Stimulated activated CD8-positive, alpha-beta memory T cell treated with anti-CD3 and anti-CD28 coated beads, Interleukin-7, amount 100 ng/mL, for 24 hours (primary cell): ENCODE measurements around the gene IL17REL.
A peak's percentile ranks its signal among the peaks of the same experiment; 100 is the strongest.

Experiments used
- DNase-seq: peaks from one replicate; pipeline ENCODE4 v3.0.0-alpha.2; 2020; ENCODE audit warnings: low read depth

Gene IL17REL

DNA sequence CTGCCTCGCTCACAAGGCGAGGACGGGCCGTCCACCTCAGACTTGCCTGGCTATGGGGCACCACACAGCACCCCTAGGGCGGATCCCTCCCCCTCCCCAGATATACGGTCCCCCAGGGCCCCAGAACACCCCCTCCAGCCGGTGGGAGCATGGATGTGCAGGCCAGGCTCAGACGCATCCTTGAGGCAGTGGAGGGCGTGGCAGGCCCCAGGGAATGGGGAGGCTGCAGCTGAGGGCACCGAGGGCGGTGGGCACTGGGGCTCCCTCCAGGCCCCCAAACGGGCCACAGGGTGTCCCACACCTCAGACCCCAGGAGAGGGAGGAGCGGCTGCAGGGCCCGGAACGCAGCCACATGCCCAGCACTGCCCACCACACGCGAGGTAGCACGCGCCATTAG, 33.5 kb upstream of the IL17REL start:
- DNase-seq: no peak

DNA sequence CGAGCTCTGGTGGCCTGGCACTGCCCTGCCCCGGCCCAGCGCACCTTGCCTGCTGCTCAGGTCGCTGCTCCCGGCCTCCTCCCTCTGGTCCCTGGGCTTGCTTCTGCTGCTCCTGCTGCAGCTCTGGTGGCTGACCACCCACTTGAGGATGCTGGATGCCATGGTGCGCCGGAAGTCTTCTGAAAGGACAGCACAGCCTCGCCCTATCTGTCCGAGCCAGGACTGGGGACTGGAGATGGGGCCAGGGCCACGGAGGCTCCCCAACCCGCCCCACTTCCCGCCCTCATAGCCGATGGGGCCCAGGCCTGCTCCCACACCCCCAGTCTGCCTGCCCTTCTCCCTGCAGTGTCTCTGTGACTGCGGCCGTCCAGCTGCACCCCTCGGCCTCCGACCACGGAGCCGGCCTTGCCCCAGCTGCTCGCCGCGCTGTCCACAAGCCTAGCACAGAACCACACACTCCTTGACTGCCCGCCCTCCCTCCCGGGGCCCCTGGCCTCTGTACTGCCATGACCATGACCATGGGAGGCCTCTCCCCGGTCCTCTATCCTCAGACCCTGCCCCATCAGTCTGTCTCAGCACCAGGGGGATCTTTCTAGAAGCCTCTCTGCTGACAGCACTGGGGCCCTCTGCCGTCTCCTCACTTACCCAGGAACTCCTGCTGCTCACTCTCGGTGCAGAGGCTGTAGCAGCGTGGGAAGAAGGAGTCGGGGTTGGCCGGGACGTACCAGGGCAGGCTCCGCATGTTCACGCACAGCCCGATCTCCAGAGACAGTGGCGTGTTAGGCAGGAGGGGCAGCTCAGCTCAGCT, 32.9 kb upstream of the IL17REL start:
- no peak for DNase-seq

DNA sequence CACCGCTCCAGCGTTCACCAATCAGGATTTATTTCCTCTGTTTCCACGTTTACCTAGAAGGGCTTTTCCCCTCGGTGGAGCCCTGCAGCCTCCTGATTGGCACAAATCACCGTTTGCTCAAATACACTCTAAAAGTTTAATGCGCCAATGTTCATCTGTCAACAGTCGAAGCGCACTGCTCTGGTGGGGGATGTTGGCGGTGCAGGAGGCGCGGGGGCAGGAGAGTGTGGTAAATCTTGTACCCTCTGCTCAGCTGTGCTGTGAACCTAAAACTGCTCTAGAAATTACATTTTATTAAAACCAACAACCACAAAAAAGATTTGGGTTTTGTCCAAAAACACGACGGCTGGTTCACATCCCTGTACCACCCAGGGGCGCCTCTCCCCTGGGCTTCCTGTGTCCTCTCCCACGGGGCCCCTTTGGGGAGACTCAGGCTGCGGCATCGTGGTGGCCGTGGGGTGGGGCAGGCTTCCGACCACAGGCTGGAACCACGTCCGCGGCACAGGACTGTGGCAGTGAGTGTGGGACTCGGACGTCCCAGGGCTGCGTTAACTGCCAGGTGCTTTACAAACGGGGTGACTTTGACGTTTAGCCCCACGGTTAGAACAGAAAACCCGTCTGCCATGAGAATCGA, 32.0 kb upstream of the IL17REL start:
- DNase-seq: no peak

DNA sequence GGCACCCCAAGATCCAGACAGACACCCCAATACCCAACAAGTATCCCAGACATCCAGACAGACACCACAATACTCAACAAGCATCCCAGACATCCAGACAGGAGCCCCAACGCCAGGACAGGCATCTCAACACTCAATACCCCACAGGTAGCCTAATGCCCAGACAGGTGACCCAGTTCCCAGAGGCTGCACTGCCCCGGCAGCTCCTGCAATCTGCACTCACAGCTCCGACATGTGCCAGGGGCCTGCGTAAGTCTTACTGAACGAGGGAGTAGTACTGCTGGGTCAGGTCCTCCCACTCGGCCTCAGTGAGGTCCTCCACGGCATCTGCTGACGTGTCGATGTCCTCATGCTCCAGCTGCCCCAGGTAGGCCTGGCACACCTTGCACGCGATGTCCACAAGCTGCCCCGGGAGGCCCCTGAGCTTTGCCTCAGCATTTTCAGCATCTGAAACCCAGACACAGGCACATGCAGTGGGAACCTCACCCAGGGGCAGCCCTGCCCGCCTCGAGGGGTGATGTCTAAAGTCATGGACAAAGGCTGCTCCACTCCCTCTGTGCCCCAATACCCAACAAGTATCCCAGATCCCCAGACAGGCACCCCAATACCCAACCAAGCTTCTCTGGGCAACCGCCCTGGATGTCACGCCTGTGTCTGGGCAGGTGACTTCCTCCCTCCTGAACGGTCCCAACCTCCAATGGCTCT, 28.9 kb upstream of the IL17REL start:
- no peak for DNase-seq

DNA sequence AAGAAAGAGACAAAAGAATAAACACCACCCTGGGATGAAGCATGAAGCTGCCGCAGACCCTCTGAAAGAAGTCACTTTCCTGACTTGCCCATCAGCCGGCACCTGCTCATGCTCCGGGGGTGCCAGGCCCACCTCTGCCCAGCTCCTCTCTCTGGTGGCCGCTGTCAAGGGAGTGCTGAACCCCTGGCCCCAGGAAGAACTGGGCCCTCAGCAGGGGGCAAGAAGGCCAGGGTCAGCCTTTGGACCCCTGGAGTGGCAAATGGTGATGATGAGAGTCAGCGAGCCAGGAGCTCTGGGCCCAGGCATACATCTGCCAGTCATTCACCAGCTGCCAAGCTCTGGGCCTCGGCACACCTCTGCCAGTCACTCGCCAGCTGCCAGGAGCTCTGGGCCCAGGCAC, 28.2 kb upstream of the IL17REL start:
- DNase-seq: no peak

DNA sequence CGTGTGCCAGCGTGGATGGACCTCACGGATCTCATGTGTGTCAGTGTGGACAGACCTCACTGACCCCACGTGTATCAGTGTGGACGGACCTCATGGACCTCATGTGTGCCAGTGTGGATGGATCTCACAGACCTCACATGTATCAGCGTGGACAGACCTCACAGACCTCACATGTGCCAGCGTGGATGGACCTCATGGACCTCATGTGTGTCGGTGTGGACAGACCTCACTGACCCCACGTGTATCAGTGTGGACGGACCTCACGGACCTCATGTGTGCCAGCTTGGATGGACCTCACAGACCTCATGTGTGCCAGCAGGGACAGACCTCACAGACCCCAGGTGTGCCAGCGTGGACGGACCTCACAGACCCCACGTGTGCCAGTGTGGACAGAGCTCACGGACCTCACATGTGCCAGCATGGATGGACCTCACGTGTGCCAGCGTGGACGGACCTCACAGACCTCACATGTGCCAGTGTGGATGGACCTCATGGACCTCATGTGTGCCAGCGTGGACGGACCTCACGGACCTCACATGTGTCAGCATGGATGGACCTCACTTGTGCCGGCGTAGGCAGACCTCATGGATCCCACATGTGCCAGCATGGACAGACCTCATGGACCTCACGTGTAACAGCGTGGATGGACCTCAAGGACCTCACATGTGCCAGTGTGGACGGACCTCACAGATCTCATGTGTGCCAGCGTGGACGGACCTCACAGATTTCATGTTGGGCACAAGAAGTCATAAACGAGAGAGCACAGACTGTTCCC, 27.3 kb upstream of the IL17REL start:
- DNase-seq: no peak

DNA sequence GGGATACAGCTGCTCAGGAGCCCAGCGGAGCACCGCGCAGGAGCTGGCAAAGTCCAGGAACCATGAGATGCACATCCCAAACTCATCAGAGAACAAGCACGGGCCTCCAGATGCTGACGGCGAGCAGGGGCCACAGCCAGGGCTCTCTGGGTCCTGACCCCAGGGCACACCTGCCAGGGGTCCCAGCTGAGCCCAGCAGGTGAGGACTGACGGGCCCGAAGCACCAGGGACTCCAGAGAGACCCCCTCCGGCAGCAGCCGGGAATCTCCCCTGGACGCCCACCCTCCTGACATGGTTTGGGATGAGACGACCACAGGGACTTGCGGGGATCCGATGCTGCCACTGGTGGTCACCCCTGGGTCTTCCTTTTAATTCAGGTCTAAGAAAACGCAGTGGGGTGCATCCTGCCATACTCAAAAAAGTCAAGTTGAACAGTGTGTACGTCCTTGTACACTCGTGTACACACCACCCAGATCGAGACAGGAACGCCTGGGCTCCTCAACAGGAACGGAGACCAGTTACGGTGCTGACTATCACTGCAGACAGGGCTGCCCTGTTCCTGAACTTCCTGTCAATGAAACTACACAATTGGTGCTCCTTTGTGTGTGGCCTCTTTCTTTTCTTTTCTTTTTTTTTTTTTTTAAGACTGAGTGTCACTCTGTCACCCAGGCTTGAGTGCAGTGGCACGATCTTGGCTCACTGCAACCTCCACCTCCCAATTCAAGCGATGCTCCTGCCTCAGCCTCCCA, 23.6 kb upstream of the IL17REL start:
- DNase-seq: no peak

DNA sequence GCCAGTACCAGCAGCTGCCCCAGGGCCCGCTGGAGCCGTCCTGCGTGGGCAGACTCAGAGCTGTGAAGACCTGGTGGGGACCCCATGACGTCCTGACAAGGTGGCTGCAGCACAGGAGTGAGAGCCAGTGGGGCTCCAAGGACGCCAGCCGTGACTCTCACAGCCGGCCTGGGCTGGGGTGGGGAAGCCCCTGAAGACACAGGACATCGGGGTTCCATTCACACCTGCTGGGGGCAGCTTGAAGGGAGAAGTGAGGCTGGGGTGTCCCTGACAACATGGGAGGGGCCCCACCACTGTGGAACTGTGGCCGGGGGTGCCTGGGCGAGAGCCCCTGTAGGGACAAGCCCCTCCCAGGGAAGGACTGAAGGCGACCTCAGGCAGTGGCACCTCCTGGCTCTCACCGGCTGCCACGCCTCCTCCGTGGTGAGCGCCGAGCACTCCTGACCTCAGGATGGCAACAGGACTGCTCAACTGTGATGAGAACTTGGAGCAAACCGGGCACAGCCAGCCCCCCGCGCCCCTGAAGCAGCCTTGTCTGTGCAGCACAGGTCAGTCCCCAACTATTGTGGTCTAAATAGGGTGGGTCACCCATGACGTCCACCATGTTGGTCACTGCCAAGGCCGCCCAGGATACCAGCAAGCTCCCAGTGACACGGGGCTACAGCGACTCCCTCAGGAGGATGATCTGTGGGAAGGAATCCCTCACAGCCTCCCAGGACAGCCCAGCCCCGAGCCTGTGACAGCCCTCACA, 22.7 kb upstream of the IL17REL start:
- DNase-seq: no peak

DNA sequence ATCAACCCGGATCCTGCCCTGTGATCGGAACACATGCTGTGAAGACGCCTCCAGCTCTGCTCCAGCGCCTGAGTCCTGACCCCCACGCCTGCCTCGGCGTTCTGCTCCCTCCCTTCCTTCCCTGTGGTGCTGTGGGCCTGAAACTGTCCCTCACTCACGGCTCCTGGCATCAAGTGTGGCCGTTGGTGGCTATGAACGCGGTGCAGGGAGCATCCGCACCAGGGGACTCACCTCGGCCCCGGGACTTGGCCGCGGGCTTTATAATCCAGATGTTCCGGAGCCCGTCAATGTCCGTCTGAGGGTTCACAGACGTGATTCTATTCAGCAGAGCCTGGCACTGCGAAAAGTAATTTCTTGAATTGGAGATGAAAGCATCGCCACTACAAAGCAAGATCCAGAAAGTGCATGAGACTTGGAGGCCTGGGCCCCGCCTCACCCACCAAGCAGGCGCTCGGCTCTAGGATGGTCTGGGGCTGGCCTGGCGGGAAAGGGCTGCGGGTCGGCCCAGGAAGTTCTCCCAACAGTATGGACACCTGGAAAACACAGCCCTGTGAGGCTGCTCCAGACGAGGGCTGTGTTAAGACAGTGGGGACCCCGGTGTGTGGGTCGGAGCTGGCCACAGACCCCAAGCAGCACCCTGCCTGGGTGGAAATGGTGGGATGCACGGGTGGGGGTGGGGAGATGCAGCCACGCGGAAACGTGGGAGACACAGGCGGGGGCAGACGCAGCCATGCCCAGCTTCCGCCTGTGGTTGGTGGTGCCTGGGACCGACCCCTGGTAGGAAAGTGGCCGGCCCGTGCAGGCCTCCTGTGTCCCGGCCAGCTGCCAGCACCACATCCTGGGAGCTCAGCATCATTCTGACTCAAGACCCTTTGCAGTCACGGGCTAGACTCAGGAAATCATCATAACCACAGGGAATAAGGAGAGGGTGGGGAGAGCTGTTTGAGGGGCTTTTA, 21.8 kb upstream of the IL17REL start:
- DNase-seq: no peak

DNA sequence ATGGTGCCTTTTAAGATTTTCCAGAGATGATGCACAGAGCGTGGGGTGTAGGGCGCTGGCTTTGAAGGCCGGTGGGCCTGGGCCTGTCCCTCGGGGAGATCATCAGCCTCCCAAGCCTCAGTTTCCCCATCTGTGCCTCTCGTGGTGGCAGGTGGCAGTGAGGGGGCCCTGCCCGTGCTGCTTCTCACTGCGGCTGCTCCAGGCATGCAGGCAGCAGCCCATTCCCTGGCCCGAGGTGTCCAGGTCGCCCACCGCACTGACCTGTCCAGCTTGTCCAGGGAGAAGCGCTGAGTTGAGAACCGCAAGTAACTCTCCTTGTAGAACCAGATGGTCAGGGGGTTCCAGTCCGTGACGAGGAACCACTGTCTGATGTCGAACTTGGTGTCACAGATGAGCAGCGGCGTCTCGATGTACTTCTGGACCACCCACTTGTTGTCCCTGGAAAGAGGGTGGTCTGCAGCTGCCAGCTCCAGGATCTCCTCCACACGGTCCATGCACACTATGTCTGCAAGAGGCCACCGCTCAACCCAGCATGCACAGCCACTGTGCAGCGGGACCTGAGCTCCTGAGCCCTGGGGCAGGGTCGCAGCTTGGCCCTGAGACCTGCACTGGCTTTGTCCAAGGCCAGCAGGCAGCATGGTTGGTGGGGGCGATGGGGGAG, 20.5 kb upstream of the IL17REL start:
- no peak for DNase-seq

DNA sequence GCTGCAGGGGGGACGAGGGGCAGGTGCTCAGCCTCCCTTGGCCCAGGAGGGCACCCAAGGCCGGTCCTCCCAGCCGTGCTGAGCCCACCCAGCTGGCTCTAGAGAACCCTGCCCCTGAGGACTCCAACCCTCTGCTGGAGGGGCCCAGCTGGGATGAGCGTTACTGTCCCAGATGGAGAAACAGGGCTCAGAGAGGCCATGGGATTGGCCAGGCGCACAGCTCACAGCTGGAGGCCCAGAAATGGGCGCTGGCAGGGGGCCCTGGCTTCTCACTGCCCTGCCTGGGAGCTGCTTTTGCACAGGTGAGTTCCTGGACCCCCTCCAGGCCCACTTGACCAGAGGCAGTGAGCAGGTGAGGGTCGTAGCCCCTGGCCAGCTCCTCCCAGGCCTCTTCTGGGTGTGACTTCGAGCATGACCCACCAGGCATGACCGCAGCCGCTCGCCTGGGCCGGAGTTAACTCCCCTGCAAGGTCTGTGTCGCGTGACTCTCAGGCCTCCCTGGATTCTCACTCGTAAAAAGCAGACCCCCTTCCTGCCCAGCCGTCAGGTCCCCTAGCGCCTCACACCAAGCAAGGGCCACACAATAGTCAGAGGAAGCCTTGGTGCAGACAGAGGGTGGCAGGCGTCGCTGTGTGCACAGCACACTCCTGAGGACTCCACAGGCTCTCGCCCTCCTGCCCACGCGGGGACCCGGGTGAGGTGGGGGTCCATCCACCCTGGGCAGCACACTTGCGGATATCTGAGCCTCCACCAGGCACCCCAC, 19.7 kb upstream of the IL17REL start:
- DNase-seq: no peak

DNA sequence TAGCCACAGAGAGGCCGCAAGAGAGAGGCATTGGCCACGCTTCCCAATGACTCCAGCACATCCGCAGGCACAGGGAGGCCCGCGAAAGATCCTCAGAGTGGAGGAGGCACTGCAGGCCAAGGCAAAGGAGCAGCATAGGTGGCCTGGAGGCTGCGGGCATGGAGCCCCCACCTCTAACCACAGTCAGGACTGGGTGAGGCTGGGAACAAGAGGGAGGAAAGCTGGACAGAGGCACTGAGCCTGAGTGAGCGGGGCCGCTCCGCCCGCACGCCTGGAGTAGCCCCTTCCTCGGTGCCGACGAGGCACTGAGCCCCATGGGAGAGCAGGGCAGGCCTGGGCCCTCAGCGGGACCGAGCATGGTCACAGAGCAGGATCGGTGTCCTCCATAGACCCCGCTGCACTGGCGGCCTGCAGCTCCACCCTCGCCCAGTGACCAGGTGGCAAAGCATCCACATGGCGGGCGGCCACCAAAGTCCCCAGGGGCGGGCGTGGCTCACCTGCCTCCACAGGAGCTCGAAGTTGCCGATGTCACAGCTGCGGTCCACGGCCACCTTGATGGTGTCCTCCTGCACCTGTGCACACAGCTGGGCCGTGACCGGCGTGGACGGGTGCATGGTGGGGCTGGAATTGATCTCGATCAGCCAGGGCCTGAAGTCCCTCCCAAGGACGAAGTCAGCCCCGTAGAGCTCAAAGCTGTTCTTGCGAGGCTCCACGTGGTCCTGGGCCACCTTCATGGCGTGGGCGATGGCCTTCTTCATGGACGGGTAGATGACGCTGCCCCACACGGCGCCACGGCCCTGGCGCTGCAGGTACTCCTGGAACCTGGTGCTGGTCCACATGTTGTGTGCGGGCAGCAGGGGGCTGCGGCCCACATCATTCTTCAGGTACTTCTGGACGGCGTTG, 18.9 kb upstream of the IL17REL start:
- DNase-seq: no peak

DNA sequence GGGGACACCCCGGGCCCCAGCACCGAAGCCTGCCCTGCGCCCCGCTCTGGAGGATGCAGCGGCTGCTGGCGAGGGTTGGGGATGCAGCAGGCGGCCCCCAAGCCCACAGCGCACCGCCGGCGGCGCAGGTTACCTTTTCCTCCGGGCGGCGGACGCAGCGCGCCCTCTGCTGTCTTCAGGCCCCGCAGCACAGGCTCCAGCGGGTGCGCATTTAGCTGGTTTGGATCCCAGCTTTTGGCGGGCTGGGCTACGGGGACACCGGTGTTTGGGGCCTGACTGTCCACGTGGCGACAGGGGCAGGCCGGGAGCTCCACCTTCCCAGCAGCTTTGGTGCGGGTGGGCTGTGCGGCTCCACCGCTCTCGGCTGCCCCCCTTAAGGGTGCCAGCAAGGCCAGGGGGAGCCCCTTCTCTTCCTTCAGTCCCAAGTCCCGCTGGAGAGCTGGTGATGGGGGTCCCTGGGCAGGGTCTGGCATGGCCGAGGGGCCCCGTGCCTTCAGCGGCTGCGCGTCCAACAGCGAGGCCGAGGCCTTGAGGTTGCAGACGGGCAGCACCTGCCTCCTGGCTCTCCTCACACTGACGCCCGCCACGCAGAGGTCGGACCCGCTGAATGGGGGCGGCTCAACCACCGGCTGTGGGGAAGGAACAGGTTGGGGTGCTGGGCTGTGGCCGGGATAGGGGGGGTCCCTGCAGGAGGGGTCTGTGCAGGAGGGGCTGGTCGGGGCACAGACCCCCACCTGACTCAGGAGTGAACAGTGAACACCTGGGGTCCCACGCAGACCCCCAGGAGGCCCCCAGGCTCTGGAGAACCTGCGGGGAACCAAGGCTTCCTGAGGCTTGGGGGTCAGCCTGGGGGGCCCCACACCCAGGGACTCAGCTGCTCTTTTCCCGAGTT, 18.0 kb upstream of the IL17REL start:
- peak; percentile 63 for DNase-seq

DNA sequence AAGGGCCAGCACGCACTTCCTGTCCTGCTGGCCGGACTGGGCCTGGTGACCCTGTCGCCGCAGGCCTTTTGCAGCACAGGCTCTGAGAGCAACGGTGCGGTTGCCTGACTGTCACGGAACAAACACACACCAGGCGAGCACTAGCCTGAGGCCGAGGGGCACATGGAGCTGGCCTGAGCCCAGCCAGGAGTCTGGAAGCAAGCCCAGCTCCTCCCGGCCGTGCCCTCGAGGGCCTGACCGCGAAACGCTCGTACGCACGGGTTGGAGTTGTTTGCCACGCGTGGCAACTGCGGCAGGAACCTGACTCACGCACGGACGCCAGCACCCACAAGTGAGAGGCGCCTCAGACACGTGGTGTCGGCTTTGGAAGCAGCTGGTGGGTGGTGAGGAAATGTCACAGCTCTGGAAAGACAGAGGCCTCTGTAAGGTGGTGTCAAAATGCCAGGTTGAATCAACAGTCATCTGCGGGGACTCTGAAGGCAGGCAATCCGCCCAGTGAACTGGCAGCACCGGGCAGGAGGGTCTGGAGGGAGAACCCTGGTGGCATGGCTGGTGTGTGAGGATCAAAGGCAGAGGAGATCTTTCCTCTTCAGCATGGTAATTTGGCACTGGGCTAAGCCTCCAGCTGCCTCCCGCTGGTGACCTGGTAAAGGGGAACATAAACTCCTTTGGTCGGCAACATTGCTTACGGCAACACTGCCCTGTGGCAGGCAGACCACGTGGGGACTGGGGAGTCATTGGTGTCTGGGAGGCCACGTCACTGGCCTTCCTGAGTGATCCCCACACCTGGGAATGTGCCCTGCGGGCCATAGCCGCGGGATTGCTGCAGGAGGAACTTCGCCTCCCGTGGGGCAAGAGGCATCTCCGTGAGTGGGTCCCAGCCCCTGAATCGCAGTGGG, 15.3 kb upstream of the IL17REL start:
- no peak for DNase-seq

DNA sequence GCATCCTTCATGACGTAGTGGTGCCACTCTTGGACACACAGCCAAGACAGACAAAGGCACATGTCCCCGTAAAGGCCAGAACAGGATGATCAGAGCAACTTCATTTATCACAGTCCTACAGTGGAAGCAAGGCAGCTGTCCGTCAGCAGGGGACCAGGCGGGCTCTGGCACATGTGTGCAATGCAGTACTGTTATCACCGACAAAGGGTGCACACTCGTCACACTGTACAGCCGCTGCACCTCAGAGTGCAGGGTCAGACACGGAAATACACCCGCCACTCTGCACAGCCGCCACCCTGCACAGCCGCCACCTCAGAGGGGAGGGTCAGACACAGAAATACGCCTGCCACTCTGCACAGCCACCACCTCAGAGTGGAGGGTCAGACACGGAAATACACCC, 13.4 kb upstream of the IL17REL start:
- no peak for DNase-seq
